ENCODE results near the gene CACNA1S.

The CACNA1S gene

DNA sequence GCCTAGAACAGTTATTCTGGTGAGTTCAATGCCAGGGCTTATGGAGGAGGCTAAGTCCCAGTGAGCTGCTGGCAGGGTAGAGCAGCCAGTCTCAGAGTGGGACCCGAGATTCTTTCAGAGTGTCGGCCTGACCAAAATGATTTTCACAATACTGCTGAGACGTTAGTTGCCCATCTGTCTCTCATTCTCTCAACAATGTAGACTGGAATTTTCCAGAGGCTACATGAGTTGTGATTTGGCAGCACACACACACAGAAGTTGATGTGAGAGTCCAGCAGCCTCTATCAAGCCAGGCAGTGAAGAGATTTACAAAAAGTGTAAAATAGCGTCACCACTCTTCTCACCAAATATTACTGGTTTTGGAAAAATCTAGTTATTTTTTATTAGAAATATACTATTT lies 21.7 kb downstream of the CACNA1S start:
- DNase-seq: no peak

DNA sequence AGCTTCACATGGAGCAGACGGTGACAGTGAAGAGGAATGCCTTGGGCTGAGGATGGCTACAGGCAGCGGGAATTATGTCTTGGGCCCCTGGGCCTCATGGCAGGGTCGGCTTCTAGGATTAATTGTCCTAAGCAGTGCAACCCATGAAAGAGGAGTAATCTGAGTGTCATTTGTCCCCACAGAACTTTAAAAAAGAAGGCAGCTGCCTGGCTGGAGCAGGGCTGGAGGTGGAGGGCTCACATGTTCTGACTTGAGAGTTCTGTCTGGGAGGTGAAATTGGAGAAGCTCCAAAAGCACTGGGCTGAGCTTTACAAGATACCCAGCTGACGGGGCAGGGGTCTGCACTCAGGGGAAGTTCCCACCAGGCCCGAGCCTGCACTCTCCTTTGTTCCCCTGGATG lies 22.6 kb downstream of the CACNA1S start:
- DNase-seq: no peak

DNA sequence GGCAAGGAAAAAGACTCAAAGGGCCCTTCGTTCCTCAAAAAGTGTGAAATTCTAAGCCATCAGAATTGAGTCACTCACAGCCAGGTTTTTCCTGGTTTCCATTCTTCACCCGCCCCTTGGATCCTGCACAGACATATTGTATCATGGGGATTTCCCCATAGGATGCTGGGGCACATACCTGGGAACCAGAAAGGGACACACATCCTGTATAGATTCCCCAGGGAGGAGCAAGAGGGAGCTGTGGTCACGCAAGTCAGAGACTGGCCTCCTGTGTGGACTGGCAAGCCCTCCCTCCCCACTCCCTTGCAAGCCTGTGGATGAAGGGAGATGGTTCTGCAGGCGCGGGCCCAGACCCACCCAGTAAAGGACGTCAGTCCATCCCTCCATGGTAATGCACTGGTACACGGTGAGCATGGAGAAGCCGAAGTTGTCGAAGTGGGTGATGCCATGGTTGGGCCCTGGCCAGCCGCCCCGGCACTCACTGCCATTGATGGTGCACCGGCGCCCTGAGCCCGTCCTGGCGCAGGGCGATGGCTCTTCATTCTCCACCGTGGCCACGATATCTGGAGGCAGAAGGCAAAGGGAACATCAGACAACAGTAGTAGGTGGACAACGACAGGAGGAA lies 23.2 kb downstream of the CACNA1S start:
- DNase-seq: no peak

DNA sequence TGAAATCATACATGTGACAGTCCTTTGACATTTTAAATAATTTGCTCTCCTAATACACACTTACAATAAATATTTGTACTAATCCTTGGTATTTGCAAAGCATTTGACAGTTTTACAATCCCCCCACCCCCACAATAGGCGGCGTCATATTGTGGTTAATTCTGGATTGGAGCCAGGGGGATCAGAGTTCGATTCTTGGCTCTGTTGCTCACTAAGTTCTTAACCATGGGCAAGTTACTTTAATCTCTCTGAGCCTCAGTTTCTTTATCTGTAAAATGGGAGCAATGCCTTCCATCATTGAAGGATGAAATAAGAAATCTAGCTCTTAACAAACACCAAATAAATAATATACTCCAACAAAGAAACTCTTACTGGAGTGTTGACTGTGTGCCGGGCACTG lies 23.8 kb downstream of the CACNA1S start:
- DNase-seq: no peak

DNA sequence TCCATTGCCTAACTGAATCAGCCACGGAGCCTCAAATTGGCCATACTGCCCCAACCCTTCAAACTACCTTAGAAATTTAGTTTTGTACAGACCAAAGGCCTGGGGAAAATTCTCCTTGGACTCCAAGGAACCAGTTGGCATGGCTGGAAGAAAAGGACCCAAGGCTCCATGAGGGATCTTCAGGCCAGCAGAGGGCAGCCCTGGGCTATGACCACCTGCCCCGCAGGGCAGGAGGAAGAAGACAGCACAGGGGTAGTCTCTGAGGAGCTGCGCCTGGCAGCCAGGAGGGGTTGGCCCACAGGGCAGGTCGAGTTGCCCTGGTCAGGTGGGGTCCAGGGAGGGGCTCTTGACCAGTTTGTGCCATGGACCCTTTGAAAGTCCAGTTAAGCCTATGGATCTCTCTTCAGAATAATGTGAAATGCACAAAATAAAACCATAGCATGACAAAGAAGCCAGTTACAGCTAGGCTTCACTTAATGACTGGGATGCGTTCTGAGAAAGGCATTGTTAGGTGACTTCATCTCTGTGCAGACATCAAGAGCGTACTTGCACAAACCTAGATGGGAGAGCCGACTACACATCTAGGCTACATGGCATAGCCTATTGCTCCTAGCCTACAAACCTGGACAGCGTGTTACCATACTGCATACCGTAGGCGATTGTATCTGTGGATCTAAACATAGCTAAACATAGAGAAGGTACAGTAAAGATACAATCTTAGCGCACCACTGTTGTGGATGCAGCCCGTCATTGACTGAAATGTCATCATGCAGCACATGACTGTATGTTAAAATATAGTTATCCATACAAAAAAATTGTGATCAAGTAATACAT lies 26.1 kb downstream of the CACNA1S start:
- DNase-seq: peak; percentile 63

DNA sequence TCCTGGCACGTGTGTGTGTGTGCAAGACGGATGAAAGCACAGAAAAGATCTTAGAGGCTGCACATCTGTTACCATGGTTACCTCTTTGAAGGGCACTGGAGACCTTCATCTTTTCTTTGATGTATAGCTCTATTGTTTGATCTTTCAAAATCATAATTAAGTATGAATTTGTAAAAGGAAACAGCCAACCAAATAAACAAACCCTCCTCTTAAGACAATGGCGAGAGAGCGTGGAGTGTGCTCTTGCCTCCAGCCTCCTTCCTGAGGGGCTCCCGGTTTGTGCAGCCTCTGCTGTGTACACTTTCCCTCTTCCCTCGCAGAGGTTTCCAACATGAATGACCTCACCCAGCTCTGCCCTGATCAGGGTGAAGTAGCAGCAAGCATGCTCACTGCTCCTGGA lies 27.9 kb downstream of the CACNA1S start:
- peak; percentile 52 for DNase-seq

DNA sequence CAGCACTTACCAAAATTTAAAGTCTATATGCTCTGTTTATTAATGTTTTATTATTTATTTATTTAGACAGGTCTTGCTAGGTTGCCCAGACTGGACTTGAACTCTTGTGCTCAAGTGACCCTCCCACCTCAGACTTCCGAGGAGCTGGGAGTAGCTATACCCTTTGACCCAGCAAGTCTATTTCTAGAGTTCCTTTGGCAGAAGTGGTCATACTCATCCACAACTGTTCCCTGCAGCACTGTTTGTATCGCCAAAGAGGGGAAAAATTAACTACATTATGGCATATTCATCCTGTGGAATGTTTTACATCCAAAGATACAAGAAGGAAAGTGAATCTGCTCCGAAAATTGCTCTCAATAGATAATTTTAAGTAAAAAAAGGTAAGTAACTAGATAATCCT lies 28.5 kb downstream of the CACNA1S start:
- no peak for DNase-seq

DNA sequence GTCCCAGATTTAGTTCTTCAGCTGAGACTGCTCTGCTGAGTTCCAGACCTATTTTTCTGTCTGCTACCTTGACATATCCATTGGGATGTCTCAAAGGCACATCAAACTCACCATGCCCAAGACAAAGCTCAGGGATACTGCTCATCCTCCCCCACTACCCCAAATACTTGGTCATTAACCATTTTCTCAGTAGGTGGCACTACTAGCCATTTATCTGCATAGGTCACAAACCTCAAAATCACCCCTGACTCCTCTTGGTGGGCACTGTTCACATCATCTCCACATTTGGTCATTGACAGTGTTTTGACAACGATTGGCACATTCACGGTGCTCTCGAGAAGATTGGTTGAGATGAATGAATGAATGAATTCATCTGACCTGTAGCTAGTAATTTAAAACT lies 32.1 kb downstream of the CACNA1S start:
- no peak for DNase-seq

DNA sequence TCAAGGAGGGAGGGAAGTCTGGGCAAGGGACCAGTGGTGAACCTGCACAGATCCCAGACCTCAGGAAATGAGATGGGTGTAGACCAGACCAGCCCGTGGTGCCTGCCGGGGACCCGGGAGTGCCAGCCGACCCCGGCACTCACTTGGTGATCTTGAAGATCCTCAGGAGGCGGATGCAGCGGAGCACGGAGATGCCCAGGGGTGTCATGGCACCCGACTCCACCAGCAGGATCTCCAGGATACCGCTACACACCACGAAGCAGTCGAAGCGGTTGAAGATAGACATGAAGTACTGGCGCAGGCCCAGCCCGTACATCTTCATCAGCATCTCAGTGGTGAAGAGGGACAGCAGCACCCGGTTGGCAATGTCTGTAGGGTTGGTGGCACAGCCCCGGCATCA lies 34.5 kb downstream of the CACNA1S start:
- no peak for DNase-seq

DNA sequence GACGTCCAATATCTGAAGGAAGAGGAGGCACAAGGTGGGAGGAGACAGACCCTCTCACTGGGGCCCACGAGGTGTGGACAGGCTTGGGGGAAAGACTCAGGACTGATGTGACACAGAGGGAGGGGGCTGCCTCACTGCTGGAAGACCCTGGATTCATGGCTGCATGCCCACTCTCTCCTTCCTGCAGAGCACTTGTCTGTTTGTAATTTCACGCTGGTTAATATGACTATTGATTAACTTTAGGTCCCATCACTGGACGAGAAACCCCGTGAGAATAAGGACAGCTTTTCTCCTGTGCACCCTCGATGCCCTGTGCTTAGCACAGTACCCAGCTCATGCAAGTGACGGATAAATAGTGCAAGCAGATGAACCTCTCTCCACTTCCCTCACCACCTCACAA lies 35.1 kb downstream of the CACNA1S start:
- no peak for DNase-seq

DNA sequence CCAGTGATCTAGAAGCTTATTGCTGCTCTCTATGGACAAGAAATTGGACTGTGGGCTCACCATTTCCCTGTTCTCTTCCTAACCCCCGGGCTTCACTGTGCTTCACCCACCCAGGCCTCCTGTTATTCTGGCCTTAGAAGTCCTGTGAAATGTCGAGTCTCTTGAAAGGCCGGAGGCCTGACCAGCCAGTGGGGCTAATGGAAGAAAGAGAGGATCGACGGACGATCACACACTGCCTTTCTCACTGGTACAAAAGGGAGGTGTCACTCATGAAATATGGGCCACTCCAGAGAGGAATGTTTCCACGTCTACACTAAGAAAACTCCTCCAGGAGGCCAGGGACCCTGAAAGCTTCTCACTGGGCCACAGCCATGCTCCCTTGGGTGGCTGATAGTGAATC lies 36.1 kb downstream of the CACNA1S start:
- no peak for DNase-seq

DNA sequence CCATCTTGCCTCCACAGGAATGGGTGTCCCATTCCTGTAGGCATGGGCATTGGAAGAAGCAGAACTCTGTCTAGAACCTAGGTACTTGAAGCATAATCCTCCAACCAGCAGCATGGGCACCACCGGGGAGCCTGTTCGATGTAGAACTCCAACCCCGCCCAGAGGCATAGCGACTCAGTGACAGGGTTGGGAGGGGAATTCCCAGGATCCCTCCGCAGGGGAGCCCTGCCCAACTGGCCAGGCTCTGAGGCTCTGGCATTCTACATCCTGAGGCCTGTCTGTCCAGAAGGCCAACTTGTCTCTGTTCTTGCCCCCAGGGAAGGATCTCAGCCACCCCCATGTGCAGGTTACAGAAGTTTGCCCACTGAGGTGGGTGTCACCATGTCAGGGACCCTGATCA lies 38.2 kb downstream of the CACNA1S start:
- DNase-seq: no peak

DNA sequence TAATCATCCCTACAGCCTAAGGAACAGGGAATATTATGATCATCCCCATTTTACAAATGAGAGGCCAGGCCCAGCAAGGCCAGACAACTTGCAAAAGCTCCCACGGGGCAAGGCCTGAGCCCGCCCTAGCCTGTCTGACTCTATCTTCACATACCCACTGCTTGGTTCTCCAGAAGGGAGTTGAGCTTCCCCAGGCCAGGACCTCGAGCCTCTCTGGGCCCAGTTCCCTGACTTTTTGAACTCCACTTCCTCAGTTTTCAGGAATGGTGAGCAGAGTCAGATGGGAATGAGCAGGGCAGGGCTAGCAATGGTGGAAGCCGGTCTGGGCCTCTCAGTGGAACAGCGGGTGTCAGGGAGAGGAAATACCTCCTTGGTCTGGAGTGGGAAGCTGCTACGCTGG lies 39.3 kb downstream of the CACNA1S start:
- DNase-seq: no peak

DNA sequence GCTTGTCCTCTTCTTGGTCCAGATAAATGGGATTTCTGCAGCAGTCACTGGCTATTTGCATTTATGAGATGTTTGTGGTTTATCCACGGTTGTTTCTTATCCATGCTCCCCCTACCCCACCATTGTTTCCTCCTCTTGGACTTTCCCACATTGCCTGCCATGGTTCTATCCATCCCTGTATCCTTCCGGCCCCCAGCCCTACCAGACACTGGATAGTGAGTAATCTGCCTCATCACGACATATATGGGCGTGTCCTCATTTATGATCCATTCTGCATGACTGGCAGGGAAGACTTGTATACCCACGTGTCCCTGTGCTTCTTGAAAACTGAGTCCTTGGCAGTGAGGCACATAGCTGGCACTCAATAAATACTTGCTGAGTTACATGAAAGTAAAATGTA lies 40.1 kb downstream of the CACNA1S start:
- no peak for DNase-seq

DNA sequence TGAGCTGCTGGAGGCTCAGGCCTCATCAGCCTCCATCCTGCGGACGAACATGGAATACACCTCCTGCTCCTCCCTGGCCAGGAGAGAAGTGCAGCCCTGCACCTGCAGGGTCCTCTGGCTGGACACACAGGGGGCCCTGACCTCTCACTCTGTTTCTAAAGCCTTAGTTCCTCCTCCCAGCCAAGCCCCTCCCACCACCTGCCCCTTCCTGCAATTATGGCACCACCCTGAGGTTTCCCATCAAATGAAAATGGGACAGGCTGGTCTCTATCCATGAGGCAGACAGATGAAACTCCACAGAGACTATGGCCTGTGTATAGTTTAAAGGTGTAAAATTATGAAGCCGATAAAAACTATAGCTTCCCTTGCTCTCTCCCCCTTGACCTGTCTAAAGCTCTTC lies 42.6 kb downstream of the CACNA1S start:
- peak; percentile 28 for DNase-seq

DNA sequence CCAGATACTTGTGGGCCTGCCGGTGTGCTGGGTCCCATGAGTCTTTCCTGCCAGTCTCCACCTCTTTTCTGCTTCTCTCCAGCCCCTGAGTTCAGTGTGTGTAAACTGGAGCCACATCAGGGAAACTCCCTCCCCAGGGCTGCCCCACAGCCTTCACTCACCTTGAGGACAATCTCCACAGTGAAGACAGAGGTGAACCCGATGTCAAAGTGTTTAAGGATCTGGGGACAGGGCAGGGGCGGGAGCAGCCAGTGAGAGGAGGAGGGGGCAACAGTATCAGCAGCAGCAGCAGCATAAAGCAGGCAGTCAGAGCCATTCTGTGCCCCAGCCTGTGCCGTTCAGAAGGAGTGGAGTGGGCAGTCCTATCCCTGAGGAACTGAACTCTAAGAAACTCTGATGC lies 43.2 kb downstream of the CACNA1S start:
- no peak for DNase-seq

DNA sequence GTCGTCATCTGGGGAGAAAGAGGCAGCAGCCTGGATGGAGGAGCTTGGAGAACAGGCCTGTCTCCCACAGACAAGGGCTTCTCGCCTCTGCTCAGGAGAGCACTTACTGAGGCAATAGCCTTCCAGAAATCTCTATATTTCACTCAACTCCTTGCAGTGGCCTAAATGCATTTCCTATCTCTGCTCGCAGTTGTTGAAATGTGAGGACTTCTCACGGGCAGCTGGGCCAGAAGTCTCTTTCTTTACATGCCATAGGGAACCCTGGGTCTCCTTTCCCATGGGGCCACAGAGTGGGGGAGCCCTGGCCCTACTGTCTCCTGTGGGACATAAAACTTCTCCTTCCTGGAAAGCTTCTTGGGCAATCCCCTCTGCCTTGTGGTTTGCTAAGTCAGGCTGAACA lies 45.2 kb downstream of the CACNA1S start:
- DNase-seq: no peak

DNA sequence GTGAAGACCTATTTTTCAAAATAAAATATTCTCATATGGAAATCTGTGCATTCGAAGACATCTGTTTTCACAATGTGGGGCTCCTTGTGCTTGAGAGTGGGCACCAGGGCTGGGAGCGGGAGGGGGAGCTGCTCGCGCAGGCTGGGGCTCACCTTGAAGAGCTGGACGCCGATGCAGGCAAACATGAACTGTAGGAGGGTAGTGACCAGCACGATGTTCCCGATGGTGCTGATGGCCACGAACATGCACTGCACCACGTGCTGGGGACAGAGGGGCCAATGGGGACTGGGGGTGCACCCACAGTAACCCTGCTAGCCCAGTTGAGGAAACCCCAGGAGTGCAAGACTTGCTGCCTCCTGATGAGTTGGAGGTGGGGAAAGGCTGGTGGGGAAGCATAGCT lies 46.5 kb downstream of the CACNA1S start:
- no peak for DNase-seq

DNA sequence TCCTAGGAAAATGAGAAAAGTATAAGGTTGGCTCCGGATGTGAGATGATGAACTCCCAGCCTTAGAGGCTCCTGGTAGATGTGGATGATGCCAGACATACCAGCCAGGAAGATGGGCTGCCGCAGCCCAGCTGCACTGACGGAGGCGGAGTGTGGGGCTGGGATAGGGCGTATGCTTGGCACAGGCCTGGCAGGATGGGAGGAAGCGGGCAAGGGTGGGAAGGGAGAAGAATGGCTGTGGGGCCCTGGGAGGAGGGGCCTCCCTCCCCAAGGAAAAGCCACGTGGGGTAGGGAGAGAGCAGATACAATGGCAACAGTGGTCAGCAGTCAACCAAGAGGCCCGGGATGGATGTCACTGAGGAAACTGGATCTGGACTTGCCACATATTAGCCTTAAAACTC lies 47.4 kb downstream of the CACNA1S start:
- no peak for DNase-seq

DNA sequence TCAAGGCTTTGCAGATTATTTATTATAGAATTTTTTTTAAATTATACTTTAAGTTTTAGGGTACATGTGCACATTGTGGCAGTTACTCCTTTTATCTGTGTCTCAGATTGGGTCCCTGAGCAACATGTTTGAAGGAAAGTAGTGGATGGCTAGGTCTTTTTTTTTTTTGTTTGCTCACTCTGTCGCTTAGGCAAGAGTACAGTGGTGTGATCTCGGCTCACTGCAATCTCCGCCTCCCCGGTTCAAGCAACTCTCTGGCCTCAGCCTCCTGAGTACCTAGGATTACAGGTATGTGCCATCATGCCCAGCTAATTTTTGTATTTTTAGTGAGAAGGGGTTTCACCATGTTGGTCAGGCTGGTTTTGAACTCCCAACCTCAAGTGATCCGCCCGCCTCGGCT lies 49.1 kb downstream of the CACNA1S start:
- DNase-seq: no peak

DNA sequence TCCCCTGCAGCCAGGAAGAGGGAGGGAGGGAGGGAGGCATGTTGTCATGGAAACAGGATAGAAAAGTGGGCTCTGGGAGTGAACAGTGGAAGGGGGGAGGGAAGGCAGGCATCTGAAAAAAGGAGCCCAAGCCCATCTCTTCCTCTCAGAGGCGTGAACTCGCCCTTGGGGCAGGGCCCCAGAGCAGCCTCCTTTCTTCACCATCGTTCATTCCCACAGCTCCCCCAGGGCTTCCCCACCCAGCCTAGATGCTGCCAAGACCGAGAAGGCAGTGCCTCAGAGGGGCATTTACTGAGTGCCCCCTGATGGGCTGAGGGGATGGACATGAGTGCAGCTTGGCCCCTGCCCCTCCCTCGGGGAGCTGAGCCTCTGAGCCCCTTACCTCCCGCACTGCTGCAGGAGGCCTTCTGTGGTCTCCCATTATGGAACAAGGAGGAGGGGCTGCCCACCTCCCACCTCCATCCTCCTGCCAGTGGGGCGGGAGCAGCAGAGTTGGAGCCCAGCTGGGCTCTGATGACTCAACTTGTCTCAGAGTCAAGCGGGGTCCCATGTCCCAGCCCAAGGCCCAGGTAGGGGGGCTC lies 49.6 kb downstream of the CACNA1S start:
- no peak for DNase-seq

DNA sequence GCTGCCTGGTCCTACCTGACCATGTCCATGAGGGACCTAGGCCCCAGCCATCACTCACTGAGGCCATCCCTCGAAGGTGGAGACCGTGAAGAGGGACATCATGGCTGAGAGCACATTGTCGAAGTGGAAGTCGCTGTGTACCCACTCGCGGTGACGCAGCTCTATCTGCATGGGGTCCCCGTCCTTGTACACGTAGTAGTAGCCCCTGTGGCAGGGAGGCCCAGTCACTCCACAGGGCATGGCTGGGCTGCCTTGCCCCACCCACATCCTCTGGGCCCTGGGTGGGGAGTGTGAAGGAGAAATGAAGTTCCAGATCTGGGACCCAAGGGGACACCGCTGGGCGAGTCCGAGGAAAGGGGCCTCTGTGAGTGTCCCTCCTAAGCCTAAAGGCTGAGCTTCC lies 50.3 kb downstream of the CACNA1S start:
- DNase-seq: no peak

DNA sequence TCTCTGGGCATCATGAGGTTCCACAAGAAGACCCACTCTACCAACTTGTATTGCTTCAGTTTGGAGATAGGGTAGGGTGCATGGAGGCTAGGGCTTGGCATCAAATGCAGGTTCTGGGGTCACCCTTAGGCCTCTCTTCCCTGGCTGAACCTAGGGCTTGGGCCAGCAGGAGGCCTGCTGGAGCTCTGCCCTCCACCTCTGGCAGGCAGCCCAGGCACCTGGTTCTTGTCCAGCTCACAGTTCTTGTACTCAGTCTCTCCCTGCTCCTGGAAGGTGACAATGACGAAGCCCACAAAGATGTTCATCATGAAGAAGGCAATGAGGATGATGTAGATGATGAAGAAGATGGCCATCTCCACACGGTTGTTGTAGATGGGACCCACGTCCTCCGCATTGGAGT lies 51.2 kb downstream of the CACNA1S start:
- DNase-seq: no peak

DNA sequence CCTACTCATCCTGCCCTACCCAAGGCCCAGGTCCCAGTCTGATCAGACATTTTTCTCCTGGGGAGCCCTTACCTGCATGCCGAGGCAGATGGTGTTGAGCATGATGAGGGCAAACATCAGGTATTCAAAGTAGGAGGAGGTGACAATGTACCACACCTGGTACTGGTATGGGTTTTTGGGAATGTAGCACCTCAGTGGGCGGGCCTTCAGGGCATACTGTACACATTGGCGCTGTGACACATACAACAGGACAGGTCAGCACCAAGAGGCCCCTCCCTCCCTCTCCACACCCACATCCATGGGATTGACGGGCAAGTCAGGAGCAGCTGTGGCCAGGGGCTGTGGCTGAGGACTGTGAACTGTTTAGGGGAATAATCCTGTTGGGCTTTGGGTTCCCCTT lies 51.6 kb downstream of the CACNA1S start:
- no peak for DNase-seq
